WTC11 (cell line): ENCODE results near the gene TGIF1.

ENCODE experiments used
- CTCF ChIP-seq: fragments of 200-600 bp; IDR thresholded peaks from 2 replicates; pipeline ENCODE4 v1.8.0; 2022; ENCODE audit warnings: antibody characterized with exemption
- ESRRA ChIP-seq: sonication (generic); formaldehyde crosslinking; IDR thresholded peaks from 2 replicates; pipeline ENCODE4 v1.8.1; 2022; ENCODE audit warnings: mild to moderate bottlenecking, missing genetic modification reagents, borderline replicate concordance
- PRRX2 ChIP-seq: fragments of 250-450 bp; sonication (Bioruptor Pico); IDR thresholded peaks from 2 replicates; pipeline ENCODE4 v1.8.0; 2021; ENCODE audit warnings: mild to moderate bottlenecking
- SP1 ChIP-seq: sonication (generic); formaldehyde crosslinking; conservative IDR thresholded peaks from 2 replicates; pipeline ENCODE4 v1.8.1; 2022; ENCODE audit warnings: missing genetic modification reagents
- ZNF138 ChIP-seq: sonication (generic); formaldehyde crosslinking; conservative IDR thresholded peaks from 2 replicates; pipeline ENCODE4 v1.8.1; 2022; ENCODE audit warnings: mild to moderate bottlenecking, moderate library complexity, missing genetic modification reagents
- ZNF512 ChIP-seq: sonication (generic); formaldehyde crosslinking; IDR thresholded peaks from 2 replicates; pipeline ENCODE4 v1.8.1; 2022; ENCODE audit warnings: missing genetic modification reagents, borderline replicate concordance
- TF ChIP-seq, protein P1 (sequence below): sonication (generic); formaldehyde crosslinking; conservative IDR thresholded peaks from 2 replicates; pipeline ENCODE4 v1.8.1; 2022; ENCODE audit warnings: mild to moderate bottlenecking, missing genetic modification reagents
- TF ChIP-seq, protein P2 (sequence below): fragments of 250-450 bp; sonication (Bioruptor Pico); IDR thresholded peaks from 2 replicates; pipeline ENCODE4 v1.9.0; 2021; ENCODE audit warnings: mild to moderate bottlenecking, borderline replicate concordance

- TF ChIP-seq ZNF138 (CRISPR knock-in tag) (no peak), CTCF (no peak), SP1 (no peak), ZNF512 (CRISPR knock-in tag) (no peak), ESRRA (CRISPR knock-in tag) (no peak), PRRX2 (CRISPR knock-in tag) (no peak)
- TF ChIP-seq, protein P1, sequence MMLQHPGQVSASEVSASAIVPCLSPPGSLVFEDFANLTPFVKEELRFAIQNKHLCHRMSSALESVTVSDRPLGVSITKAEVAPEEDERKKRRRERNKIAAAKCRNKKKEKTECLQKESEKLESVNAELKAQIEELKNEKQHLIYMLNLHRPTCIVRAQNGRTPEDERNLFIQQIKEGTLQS: no peak
- TF ChIP-seq, protein P2, sequence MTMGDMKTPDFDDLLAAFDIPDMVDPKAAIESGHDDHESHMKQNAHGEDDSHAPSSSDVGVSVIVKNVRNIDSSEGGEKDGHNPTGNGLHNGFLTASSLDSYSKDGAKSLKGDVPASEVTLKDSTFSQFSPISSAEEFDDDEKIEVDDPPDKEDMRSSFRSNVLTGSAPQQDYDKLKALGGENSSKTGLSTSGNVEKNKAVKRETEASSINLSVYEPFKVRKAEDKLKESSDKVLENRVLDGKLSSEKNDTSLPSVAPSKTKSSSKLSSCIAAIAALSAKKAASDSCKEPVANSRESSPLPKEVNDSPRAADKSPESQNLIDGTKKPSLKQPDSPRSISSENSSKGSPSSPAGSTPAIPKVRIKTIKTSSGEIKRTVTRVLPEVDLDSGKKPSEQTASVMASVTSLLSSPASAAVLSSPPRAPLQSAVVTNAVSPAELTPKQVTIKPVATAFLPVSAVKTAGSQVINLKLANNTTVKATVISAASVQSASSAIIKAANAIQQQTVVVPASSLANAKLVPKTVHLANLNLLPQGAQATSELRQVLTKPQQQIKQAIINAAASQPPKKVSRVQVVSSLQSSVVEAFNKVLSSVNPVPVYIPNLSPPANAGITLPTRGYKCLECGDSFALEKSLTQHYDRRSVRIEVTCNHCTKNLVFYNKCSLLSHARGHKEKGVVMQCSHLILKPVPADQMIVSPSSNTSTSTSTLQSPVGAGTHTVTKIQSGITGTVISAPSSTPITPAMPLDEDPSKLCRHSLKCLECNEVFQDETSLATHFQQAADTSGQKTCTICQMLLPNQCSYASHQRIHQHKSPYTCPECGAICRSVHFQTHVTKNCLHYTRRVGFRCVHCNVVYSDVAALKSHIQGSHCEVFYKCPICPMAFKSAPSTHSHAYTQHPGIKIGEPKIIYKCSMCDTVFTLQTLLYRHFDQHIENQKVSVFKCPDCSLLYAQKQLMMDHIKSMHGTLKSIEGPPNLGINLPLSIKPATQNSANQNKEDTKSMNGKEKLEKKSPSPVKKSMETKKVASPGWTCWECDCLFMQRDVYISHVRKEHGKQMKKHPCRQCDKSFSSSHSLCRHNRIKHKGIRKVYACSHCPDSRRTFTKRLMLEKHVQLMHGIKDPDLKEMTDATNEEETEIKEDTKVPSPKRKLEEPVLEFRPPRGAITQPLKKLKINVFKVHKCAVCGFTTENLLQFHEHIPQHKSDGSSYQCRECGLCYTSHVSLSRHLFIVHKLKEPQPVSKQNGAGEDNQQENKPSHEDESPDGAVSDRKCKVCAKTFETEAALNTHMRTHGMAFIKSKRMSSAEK (CRISPR knock-in tag): no peak
Observed at GRCh38 chr18:3491981-3492555, 42.1 kb downstream of the TGIF1 start.
